ENCODE data around the gene RPP38. TPM values are rescaled to one million over a fixed set of nuclear protein-coding genes. Genes with fewer than 3 reads are reported as not detected.

The RPP38 gene
- total RNA-seq, 1 experiment from 2014 or later: 23.3 TPM

GRCh38 chr10:15152556-15152955, 55.4 kb downstream of the RPP38 start:
- POLR2A ChIA-PET: no interaction called here
- CTCF ChIA-PET: no interaction called here
- BruUV-seq (replicated peaks): no TSS peak

More at GRCh38 chr10:15152556-15152955, 55.4 kb downstream of the RPP38 start:
- Histone ChIP-seq H3K4me1 (ENCODE audit: control insufficient read depth in 1 of 2, insufficient read depth in 2 of 2, low read length in 2 of 2) (peaks cover 1 to 5% of the 10 kb centered on the region in 2 experiments; a peak in 3 of 4 replicates), H3K4me2 (ENCODE audit: low read length) (no peak overlapping the region), H3K27me3 (ENCODE audit: insufficient read depth, low read length) (no peaks in the 10 kb centered on the region), H3K4me3 (replicated peaks in 1 of 2; ENCODE audit: low read depth in 1 of 2, low read length in 2 of 2) (no peak overlapping the region), H3K79me2 (ENCODE audit: insufficient read depth, low read length) (peaks cover 90% of the 10 kb centered on the region), H3K27ac (ENCODE audit: low read depth, low read length) (no peak overlapping the region), H3K36me3 (ENCODE audit: control insufficient read depth in 1 of 2, insufficient read depth in 2 of 2, low read length in 2 of 2) (no peaks in the 10 kb centered on the region), H4K20me1 (ENCODE audit: insufficient read depth) (no peaks in the 10 kb centered on the region; the same call in 1 of the 2 replicates), H2AFZ (ENCODE audit: low read depth, low read length, poor library complexity, severe bottlenecking) (no peak overlapping the region), H3K9me3 (ENCODE audit: control insufficient read depth in 1 of 2, insufficient read depth in 1 of 2, low read depth in 1 of 2, low read length in 2 of 2) (no peaks in the 10 kb centered on the region), H3K9ac (ENCODE audit: low read length) (no peak overlapping the region), H3K9me2 (ENCODE audit: insufficient read depth) (no peaks in the 10 kb centered on the region)
- DNase-seq (ENCODE audit: low read depth, low spot score): no peak
- ATAC-seq: no peak
- TF ChIP-seq CEBPB (IDR thresholded peaks at IDR 0.05; ENCODE audit: low read depth) (no peak), EGR1 (IDR thresholded peaks at IDR 0.05; ENCODE audit: low read depth) (no peak), SP1 (IDR thresholded peaks at IDR 0.05; ENCODE audit: low read depth) (no peak), ZBTB33 (IDR thresholded peaks at IDR 0.05; ENCODE audit: extremely low read depth, insufficient replicate concordance, low read length) (no peak), ZFX (IDR thresholded peaks at IDR 0.05) (no peak), YY1 (IDR thresholded peaks at IDR 0.05; ENCODE audit: extremely low read depth, insufficient replicate concordance, low read depth, low read length) (no peak), CBX3 (IDR thresholded peaks at IDR 0.05; ENCODE audit: low read depth) (no peak), EZH2 (IDR thresholded peaks at IDR 0.05) (no peak), POLR2AphosphoS5 (IDR thresholded peaks at IDR 0.05; ENCODE audit: low read depth, low read length) (no peak), SRF (IDR thresholded peaks at IDR 0.05; ENCODE audit: low read depth) (no peak)
- RAD21 ChIA-PET (ENCODE audit: low non-redundant PET in 1 of 2, low total read pairs in 2 of 2, uncharacterized antibody in 2 of 2, unreplicated experiment in 2 of 2): no interaction called here
- intact Hi-C loops (cut with micrococcal nuclease): no loop called here

Other genes with a start within 250 kb of the RPP38 start
- 26.6 TPM for gene SUV39H2, start 218.5 kb upstream of the RPP38 start, total RNA-seq (2021; ENCODE audit: unreplicated experiment)
- 14.5 TPM for gene DCLRE1C, start 143.3 kb upstream of the RPP38 start, total RNA-seq (2021; ENCODE audit: unreplicated experiment)
- 1.4 TPM for gene MEIG1, start 138.0 kb upstream of the RPP38 start, total RNA-seq (2021; ENCODE audit: unreplicated experiment)
- gene OLAH, start 53.4 kb upstream of the RPP38 start, total RNA-seq (2021; ENCODE audit: unreplicated experiment): not detected
- gene ACBD7, start 8.6 kb upstream of the RPP38 start, total RNA-seq (2021; ENCODE audit: unreplicated experiment): 3.3 TPM
- gene NMT2, start 71.3 kb downstream of the RPP38 start, total RNA-seq (2021; ENCODE audit: unreplicated experiment): 26.1 TPM